Astrocyte (in vitro differentiated cells and primary cell): ENCODE data around the gene MEG3. TPM values are rescaled to one million over a fixed set of nuclear protein-coding genes. Genes with fewer than 3 reads are reported as not detected.

Source experiments
- DNase-seq: peaks from one replicate; pipeline ENCODE4 v3.0.0-alpha.2; 2010; ENCODE audit warnings: low read depth
- FAIRE-seq: peaks from 2 replicates; lab custom pipeline; 2011; peaks lifted over from hg19 to GRCh38; lab: Jason Lieb, UNC
- H2AFZ ChIP-seq: 2 replicates; pipeline ENCODE4 v1.6.0; 2012; ENCODE audit warnings: low read depth, low read length, inconsistent platforms
- H3K27ac ChIP-seq: 2 replicates; pipeline ENCODE4 v1.5.1; 2011; ENCODE audit warnings: low read depth, low read length, inconsistent platforms
- H3K27me3 ChIP-seq: 2 replicates; pipeline ENCODE4 v1.6.0; 2011; ENCODE audit warnings: low read length, inconsistent platforms; ENCODE audit not compliant: insufficient read depth
- H3K36me3 ChIP-seq: 2 replicates; pipeline ENCODE4 v1.5.1; 2011; ENCODE audit warnings: low read length, inconsistent platforms; ENCODE audit not compliant: insufficient read depth
- H3K4me1 ChIP-seq: 2 replicates; pipeline ENCODE4 v1.5.1; 2011; ENCODE audit warnings: low read length, inconsistent platforms; ENCODE audit not compliant: insufficient read depth
- H3K4me2 ChIP-seq: 2 replicates; pipeline ENCODE4 v1.6.0; 2012; ENCODE audit warnings: low read length, inconsistent platforms
- H3K4me3 ChIP-seq: 2 replicates; pipeline ENCODE4 v1.5.1; 2011; ENCODE audit warnings: low read depth, mild to moderate bottlenecking, low read length, inconsistent platforms; ENCODE audit not compliant: insufficient read depth
- H3K79me2 ChIP-seq: 2 replicates; pipeline ENCODE4 v1.6.0; 2012; ENCODE audit warnings: mild to moderate bottlenecking, low read length, inconsistent platforms; ENCODE audit not compliant: insufficient read depth
- H3K9ac ChIP-seq: 2 replicates; pipeline ENCODE4 v1.6.0; 2012; ENCODE audit warnings: mild to moderate bottlenecking, low read length, inconsistent platforms
- H3K9me3 ChIP-seq: 2 replicates; pipeline ENCODE4 v1.5.1; 2012; ENCODE audit warnings: low read depth, mild to moderate bottlenecking, low read length, inconsistent platforms; ENCODE audit not compliant: insufficient read depth
- H4K20me1 ChIP-seq: 2 replicates; pipeline ENCODE4 v1.6.0; 2012; ENCODE audit warnings: low read length, inconsistent platforms; ENCODE audit not compliant: insufficient read depth
- H3K27ac Mint-ChIP-seq: one replicate; pipeline ENCODE4 v1.8.0; 2021; ENCODE audit warnings: mild to moderate bottlenecking, mixed read lengths; ENCODE audit not compliant: unreplicated experiment
- H3K27me3 Mint-ChIP-seq: one replicate; pipeline ENCODE4 v1.8.0; 2021; ENCODE audit warnings: low read depth, mixed read lengths; ENCODE audit not compliant: unreplicated experiment
- H3K36me3 Mint-ChIP-seq: one replicate; pipeline ENCODE4 v1.8.0; 2021; ENCODE audit warnings: low read depth, mixed read lengths; ENCODE audit not compliant: unreplicated experiment
- H3K4me1 Mint-ChIP-seq: one replicate; pipeline ENCODE4 v1.8.0; 2021; ENCODE audit warnings: low read depth, mixed read lengths; ENCODE audit not compliant: unreplicated experiment
- H3K4me3 Mint-ChIP-seq: one replicate; pipeline ENCODE4 v1.8.0; 2021; ENCODE audit warnings: mild to moderate bottlenecking, moderate library complexity, mixed read lengths; ENCODE audit not compliant: unreplicated experiment
- H3K9me3 Mint-ChIP-seq: one replicate; pipeline ENCODE4 v1.8.0; 2021; ENCODE audit warnings: mild to moderate bottlenecking, mixed read lengths; ENCODE audit not compliant: unreplicated experiment
- EZH2 ChIP-seq: IDR thresholded peaks from 2 replicates; pipeline ENCODE4 v1.6.1; 2012; ENCODE audit warnings: mild to moderate bottlenecking, low read length, inconsistent platforms; ENCODE audit not compliant: insufficient read depth
- total RNA-seq: library from RNA; stranded (reverse); gene quantifications from 2 replicates; pipeline ENCODE4 v1.2.1, GENCODE V29; 2021
- TF ChIP-seq, protein P1 (sequence below): IDR thresholded peaks from 2 replicates; pipeline ENCODE4 v1.5.1; 2011; ENCODE audit warnings: low read depth, mild to moderate bottlenecking, inconsistent platforms, low read length, moderate library complexity; ENCODE audit not compliant: insufficient read depth

MEG3 gene
- total RNA-seq, 1 donor from 2014 or later, result not detected

DNA sequence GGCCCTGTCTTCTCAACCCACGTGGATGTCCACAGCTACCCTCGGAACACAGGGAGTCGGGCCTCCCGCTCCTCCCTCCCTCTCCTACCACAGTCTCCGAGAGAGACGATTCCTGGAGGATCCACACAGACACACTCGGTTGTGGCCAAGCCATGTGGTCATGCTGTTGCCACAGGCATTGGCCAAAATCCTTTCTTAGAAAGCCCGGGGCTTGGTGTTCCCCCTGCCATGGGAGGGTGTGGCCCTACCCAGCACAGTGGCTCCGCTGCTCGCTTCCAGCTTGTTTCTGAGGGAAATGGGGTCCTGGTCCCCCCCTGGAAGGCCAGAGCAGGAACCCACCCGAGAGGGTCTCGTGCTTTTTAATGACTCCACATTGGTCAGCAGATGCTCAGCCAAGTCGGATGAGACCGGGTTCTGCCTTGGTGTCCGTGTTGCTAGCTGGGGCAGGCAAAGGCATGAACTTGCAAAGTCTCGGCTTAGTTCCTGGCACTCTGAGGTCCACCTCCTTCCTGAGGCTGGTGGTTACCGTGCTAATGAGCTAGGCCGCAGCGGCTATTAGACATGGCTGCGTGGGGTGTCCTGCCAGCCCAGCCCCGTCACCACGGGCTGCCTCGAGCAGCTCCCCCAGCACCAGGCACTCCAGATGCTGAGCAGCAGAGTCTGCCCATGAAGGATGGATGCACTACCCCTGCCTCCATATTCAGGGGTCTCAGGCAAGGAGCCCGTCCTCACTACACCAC, 46.8 kb upstream of the MEG3 start:
- no peaks in the 10 kb centered on the region for H3K79me2 ChIP-seq
- Mint-ChIP-seq H3K4me3 (no peak overlapping the region), H3K27me3 (peaks cover 61% of the 10 kb centered on the region), H3K27ac (no peak overlapping the region), H3K36me3 (peaks cover 3% of the 10 kb centered on the region), H3K9me3 (peaks cover 2% of the 10 kb centered on the region), H3K4me1 (no peaks in the 10 kb centered on the region)
- no peaks in the 10 kb centered on the region for H3K4me1 ChIP-seq
- no peaks in the 10 kb centered on the region for H3K36me3 ChIP-seq
- DNase-seq (no peak), FAIRE-seq (no peak)
- no peaks in the 10 kb centered on the region for H3K9me3 ChIP-seq
- no peak overlapping the region for H3K27ac ChIP-seq
- H4K20me1 ChIP-seq, result no peaks in the 10 kb centered on the region
- H3K4me2 ChIP-seq, result no peak overlapping the region
- TF ChIP-seq EZH2, result no peak
- TF ChIP-seq, protein P1, sequence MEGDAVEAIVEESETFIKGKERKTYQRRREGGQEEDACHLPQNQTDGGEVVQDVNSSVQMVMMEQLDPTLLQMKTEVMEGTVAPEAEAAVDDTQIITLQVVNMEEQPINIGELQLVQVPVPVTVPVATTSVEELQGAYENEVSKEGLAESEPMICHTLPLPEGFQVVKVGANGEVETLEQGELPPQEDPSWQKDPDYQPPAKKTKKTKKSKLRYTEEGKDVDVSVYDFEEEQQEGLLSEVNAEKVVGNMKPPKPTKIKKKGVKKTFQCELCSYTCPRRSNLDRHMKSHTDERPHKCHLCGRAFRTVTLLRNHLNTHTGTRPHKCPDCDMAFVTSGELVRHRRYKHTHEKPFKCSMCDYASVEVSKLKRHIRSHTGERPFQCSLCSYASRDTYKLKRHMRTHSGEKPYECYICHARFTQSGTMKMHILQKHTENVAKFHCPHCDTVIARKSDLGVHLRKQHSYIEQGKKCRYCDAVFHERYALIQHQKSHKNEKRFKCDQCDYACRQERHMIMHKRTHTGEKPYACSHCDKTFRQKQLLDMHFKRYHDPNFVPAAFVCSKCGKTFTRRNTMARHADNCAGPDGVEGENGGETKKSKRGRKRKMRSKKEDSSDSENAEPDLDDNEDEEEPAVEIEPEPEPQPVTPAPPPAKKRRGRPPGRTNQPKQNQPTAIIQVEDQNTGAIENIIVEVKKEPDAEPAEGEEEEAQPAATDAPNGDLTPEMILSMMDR, result no peak
- no peak overlapping the region for H3K4me3 ChIP-seq
- no peak overlapping the region for H2AFZ ChIP-seq
- peaks cover 2% of the 10 kb centered on the region for H3K27me3 ChIP-seq
- H3K9ac ChIP-seq, result no peak overlapping the region

DNA sequence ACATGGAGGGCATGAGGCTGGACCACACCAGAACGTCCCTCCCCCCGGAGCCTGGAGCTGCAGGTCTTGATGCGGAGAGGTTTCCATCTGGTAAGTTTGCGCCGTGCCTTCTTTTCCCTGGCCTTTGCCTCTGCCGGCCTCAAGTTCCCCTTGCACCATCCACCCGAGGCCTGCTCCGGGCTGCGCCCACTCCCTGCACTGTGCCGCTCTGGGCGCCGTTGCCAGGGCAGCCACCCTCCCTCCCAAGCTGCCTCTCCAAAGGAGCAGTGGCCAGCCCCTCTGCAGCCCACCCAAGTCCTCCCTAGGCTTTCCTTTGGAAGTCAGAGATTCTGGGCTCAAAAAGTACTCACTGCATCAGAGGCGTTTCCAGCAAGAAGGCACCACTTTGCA, 46.2 kb upstream of the MEG3 start:
- Histone ChIP-seq H3K9ac (no peak overlapping the region), H3K36me3 (no peaks in the 10 kb centered on the region), H3K4me3 (no peak overlapping the region), H3K4me2 (no peak overlapping the region), H3K9me3 (no peaks in the 10 kb centered on the region), H3K27ac (no peak overlapping the region), H3K79me2 (no peaks in the 10 kb centered on the region), H2AFZ (no peak overlapping the region), H3K27me3 (peaks cover 2% of the 10 kb centered on the region), H3K4me1 (no peaks in the 10 kb centered on the region), H4K20me1 (no peaks in the 10 kb centered on the region)
- H3K36me3 Mint-ChIP-seq, result peaks cover 3% of the 10 kb centered on the region
- no peak overlapping the region for H3K4me3 Mint-ChIP-seq
- H3K27ac Mint-ChIP-seq, result no peak overlapping the region
- peaks cover 63% of the 10 kb centered on the region for H3K27me3 Mint-ChIP-seq
- FAIRE-seq (no peak), DNase-seq (no peak)
- H3K9me3 Mint-ChIP-seq, result peaks cover 2% of the 10 kb centered on the region
- no peaks in the 10 kb centered on the region for H3K4me1 Mint-ChIP-seq
- TF ChIP-seq, protein P1, result no peak
- no peak for TF ChIP-seq EZH2

DNA sequence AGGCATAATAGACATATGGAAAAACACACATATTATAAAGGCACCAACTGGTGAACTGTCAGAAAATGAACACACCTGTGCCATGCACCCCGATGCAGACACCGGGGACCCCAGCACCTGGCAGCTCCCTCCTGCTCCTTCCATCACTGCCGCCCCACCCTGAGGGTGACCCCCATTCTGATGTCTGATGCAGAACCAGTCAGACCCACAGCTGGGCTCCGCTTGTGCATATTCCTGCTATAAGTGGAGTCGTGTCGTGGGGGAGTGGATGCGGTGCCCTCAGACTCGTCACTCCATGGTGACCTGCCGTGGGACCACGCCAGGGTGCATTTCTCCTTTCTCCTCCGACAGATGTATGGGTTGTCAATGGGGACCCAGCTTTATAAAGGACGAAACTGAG, 45.7 kb upstream of the MEG3 start:
- no peak overlapping the region for H3K27ac ChIP-seq
- no peaks in the 10 kb centered on the region for H3K36me3 ChIP-seq
- H3K9me3 ChIP-seq, result no peaks in the 10 kb centered on the region
- FAIRE-seq (no peak), DNase-seq (no peak)
- H3K79me2 ChIP-seq, result no peaks in the 10 kb centered on the region
- peaks cover 64% of the 10 kb centered on the region for H3K27me3 Mint-ChIP-seq
- H2AFZ ChIP-seq, result no peak overlapping the region
- H3K4me3 ChIP-seq, result no peak overlapping the region
- no peak overlapping the region for H3K4me2 ChIP-seq
- no peaks in the 10 kb centered on the region for H4K20me1 ChIP-seq
- H3K9ac ChIP-seq, result no peak overlapping the region
- H3K4me3 Mint-ChIP-seq, result no peak overlapping the region
- TF ChIP-seq, protein P1, result no peak
- no peak for TF ChIP-seq EZH2
- peaks cover 2% of the 10 kb centered on the region for H3K27me3 ChIP-seq
- peaks cover 3% of the 10 kb centered on the region for H3K36me3 Mint-ChIP-seq
- no peaks in the 10 kb centered on the region for H3K4me1 Mint-ChIP-seq
- H3K9me3 Mint-ChIP-seq, result peaks cover 2% of the 10 kb centered on the region
- no peak overlapping the region for H3K27ac Mint-ChIP-seq
- no peaks in the 10 kb centered on the region for H3K4me1 ChIP-seq
